Mucosa of gallbladder (tissue), 1 donor: ENCODE data around the gene EVC2. TPM values are rescaled to one million over a fixed set of nuclear protein-coding genes. Genes with fewer than 3 reads are reported as not detected.
"Not testable (repeated sequence)": the region's sequence is repeated elsewhere in the genome, so short reads cannot be mapped to it uniquely, and the experiment has no call there.

Experiments used
- DNase-seq: peaks from one replicate; pipeline ENCODE4 v3.0.0-alpha.2; 2020; ENCODE audit warnings: low spot score
- total RNA-seq: library from RNA; stranded (reverse); gene quantifications from one replicate; pipeline ENCODE4 v1.2.1, GENCODE V29; 2021
- donor health status: DM: no; HTN: no; CAD: no.

EVC2 gene
- total RNA-seq, 1 donor from 2014 or later, result 7.1 TPM

GRCh38 chr4:5746829-5747737, 38.7 kb upstream of the EVC2 start:
- DNase-seq, result no peak

- no peak for DNase-seq
These were observed 37.9 kb upstream of the EVC2 start for GRCh38 chr4:5746250-5746649.

GRCh38 chr4:5742968-5743367, 34.6 kb upstream of the EVC2 start:
- no peak for DNase-seq

- no peak for DNase-seq
These were observed 34.0 kb upstream of the EVC2 start for GRCh38 chr4:5742388-5742787.

GRCh38 chr4:5738061-5738460, 29.7 kb upstream of the EVC2 start:
- no peak for DNase-seq

GRCh38 chr4:5735463-5735862, 27.1 kb upstream of the EVC2 start:
- no peak for DNase-seq

GRCh38 chr4:5734853-5735252, 26.5 kb upstream of the EVC2 start:
- DNase-seq, result no peak

- DNase-seq, result no peak
These were observed 23.8 kb upstream of the EVC2 start for GRCh38 chr4:5732158-5732557.

GRCh38 chr4:5730993-5731990, 22.9 kb upstream of the EVC2 start:
- DNase-seq, result no peak

GRCh38 chr4:5730436-5730835, 22.1 kb upstream of the EVC2 start:
- DNase-seq, result no peak

- not testable (repeated sequence) for DNase-seq
These were observed 20.1 kb upstream of the EVC2 start for GRCh38 chr4:5728412-5728811.

- peak; percentile 23 for DNase-seq
These were observed 16.0 kb upstream of the EVC2 start for GRCh38 chr4:5724377-5724776.

GRCh38 chr4:5722328-5722727, 14.0 kb upstream of the EVC2 start:
- DNase-seq, result peak; percentile 76

GRCh38 chr4:5721923-5722322, 13.6 kb upstream of the EVC2 start:
- no peak for DNase-seq

GRCh38 chr4:5720980-5721379, 12.6 kb upstream of the EVC2 start:
- DNase-seq, result no peak

- DNase-seq, result no peak
These were observed 11.9 kb upstream of the EVC2 start for GRCh38 chr4:5720157-5720850.

- no peak for DNase-seq
These were observed 11.1 kb upstream of the EVC2 start for GRCh38 chr4:5719350-5720055.

GRCh38 chr4:5718411-5718810, 10.1 kb upstream of the EVC2 start:
- no peak for DNase-seq

- peak; percentile 28 for DNase-seq
These were observed 9.2 kb upstream of the EVC2 start for GRCh38 chr4:5717449-5718158.

GRCh38 chr4:5716391-5716790, 8.0 kb upstream of the EVC2 start:
- DNase-seq, result no peak

GRCh38 chr4:5715357-5715756, 7.0 kb upstream of the EVC2 start:
- no peak for DNase-seq
